Transverse colon (tissue), 4 donors: ENCODE data around the gene RIOK3. TPM values are rescaled to one million over a fixed set of nuclear protein-coding genes. Genes with fewer than 3 reads are reported as not detected.
A peak's percentile ranks its signal among the peaks of the same experiment; 100 is the strongest.

ENCODE experiments used
- DNase-seq: peaks from one replicate; pipeline ENCODE4 v3.0.0-alpha.2; 2019
- H3K27ac ChIP-seq, 4 donors: fragments of 200-600 bp; sonication (generic); 2 replicates each; pipeline ENCODE4 v1.5.1; 2016 to 2018; ENCODE audit warnings: inconsistent platforms in 4 of 4
- H3K27me3 ChIP-seq: fragments of 200-600 bp; sonication (generic); 2 replicates; pipeline ENCODE4 v1.5.1; 2017; ENCODE audit warnings: inconsistent platforms
- H3K36me3 ChIP-seq, 4 donors: fragments of 200-600 bp; sonication (generic); 2 replicates each; pipeline ENCODE4 v1.5.1; 2017 to 2019; ENCODE audit warnings: inconsistent platforms in 4 of 4
- H3K4me1 ChIP-seq, 4 donors: fragments of 200-600 bp; sonication (generic); 2 replicates each; pipeline ENCODE4 v1.5.1; 2017 to 2020; ENCODE audit warnings: inconsistent platforms in 4 of 4
- H3K4me3 ChIP-seq, 4 donors: fragments of 200-600 bp; sonication (generic); 1 replicate in 1 of 4; 2 replicates in 3 of 4; pipeline versions ENCODE4 v1.5.1 to v1.6.1; 2017 to 2019; ENCODE audit warnings: inconsistent platforms in 4 of 4
- H3K9me3 ChIP-seq, 2 donors: fragments of 200-600 bp; sonication (generic); 2 replicates each; pipeline ENCODE4 v1.5.1; 2017 to 2019; ENCODE audit warnings: inconsistent platforms in 2 of 2
- CTCF ChIP-seq, 5 experiments: fragments of 200-600 bp in 3 of 5; fragments of 450-650 bp in 2 of 5; sonication (generic) in 3 of 5; IDR thresholded peaks; 1 replicate in 2 of 5; 2 replicates in 3 of 5; pipeline ENCODE4 v1.5.1; 2016 to 2017; ENCODE audit warnings: antibody characterized with exemption in 5 of 5, inconsistent platforms in 3 of 5, mild to moderate bottlenecking in 2 of 5, moderate library complexity in 1 of 5
- EP300 ChIP-seq: sonication (generic); formaldehyde crosslinking; IDR thresholded peaks from one replicate; pipeline ENCODE4 v1.6.1; 2017; ENCODE audit warnings: antibody characterized with exemption, low read depth
- POLR2A ChIP-seq: fragments of 450-650 bp; IDR thresholded peaks from one replicate; pipeline ENCODE4 v1.6.1; 2016; ENCODE audit warnings: antibody characterized with exemption, mild to moderate bottlenecking, moderate library complexity
- POLR2AphosphoS5 ChIP-seq, 3 donors: sonication (generic); formaldehyde crosslinking; IDR thresholded peaks; one replicate each; pipeline ENCODE4 v1.6.1; 2016; ENCODE audit warnings: antibody characterized with exemption in 3 of 3
- WGBS, 2 donors: methylation state at CpG; one replicate each; pipeline ENCODE4 v1.1.5; 2018; ENCODE audit warnings: low coverage in 1 of 2; 5-methylcytosine and 5-hydroxymethylcytosine counted together
- in situ Hi-C, 4 donors: fragments of 200-750 bp; cut with MboI; loops; one replicate each; pipeline versions ENCODE4 v1.15.0 to v1.15.1; 2017; ENCODE audit warnings: low sequenced_read_pairs in 3 of 4, low pct_ligation_motif_present in 1 of 4, low pct_unique_long_range_greater_than_20kb in 1 of 4
- intact Hi-C: fragments of 100-400 bp; cut with DNase I; formaldehyde crosslinking; loops from one replicate; pipeline ENCODE4 v1.15.1; 2023; ENCODE audit warnings: low total_unique reads
- total RNA-seq, 4 donors: library from RNA; depleted of rRNA; stranded (reverse); fragments of >200 nt; gene quantifications; one replicate each; pipeline ENCODE4 v1.1.0, GENCODE V29; 2016

The RIOK3 gene
- total RNA-seq, 4 donors from 2014 or later, result 33.0 to 182 (median 152) TPM

GRCh38 chr18:23493654-23494053 lies 40.6 kb downstream of the RIOK3 start:
- H3K36me3 ChIP-seq, result no peaks in the 10 kb centered on the region
- no peak overlapping the region for H3K4me3 ChIP-seq
- no peaks in the 10 kb centered on the region for H3K27me3 ChIP-seq
- peaks cover 0 to 2% (median 0%) of the 10 kb centered on the region in 4 donors for H3K4me1 ChIP-seq
- DNase-seq, result no peak
- intact Hi-C loops, result no loop called here
- no peak overlapping the region for H3K27ac ChIP-seq
- WGBS, 2 donors, result 90 to 93% methylated on average over 1 of the region's 1 CpG
- TF ChIP-seq EP300, result no peak
- no peak for TF ChIP-seq POLR2AphosphoS5 (IDR thresholded peaks at IDR 0.05)
- no peak for TF ChIP-seq CTCF (IDR thresholded peaks at IDR 0.05)
- no peak for TF ChIP-seq POLR2A
- H3K9me3 ChIP-seq, result no peaks in the 10 kb centered on the region
- in situ Hi-C loops, result no loop called here

GRCh38 chr18:23494992-23495391 lies 41.9 kb downstream of the RIOK3 start:
- in situ Hi-C loops, result no loop called here
- 94 to 100% methylated on average over 1 of the region's 1 CpG for WGBS, 2 donors
- DNase-seq, result no peak

GRCh38 chr18:23495723-23496440 lies 42.8 kb downstream of the RIOK3 start:
- DNase-seq, result peak; percentile 35
- peak overlapping the region in 1 of 4 donors; percentile 42 for H3K27ac ChIP-seq

More at GRCh38 chr18:23494992-23495391, 41.9 kb downstream of the RIOK3 start:
- no peak overlapping the region for H3K27ac ChIP-seq
- no peaks in the 10 kb centered on the region for H3K27me3 ChIP-seq
- intact Hi-C loops, result no loop called here
- no peaks in the 10 kb centered on the region for H3K36me3 ChIP-seq
- H3K4me1 ChIP-seq, result peaks cover 0 to 7% (median 3%) of the 10 kb centered on the region in 4 donors
- no peak for TF ChIP-seq EP300
- TF ChIP-seq CTCF (IDR thresholded peaks at IDR 0.05), result no peak
- no peak for TF ChIP-seq POLR2A
- no peak for TF ChIP-seq POLR2AphosphoS5 (IDR thresholded peaks at IDR 0.05)
- H3K4me3 ChIP-seq, result no peak overlapping the region
- H3K9me3 ChIP-seq, result no peaks in the 10 kb centered on the region

GRCh38 chr18:23498117-23498516 lies 45.0 kb downstream of the RIOK3 start:
- H3K9me3 ChIP-seq, result no peaks in the 10 kb centered on the region
- in situ Hi-C loops, result no loop called here
- no peak for TF ChIP-seq EP300
- TF ChIP-seq CTCF (IDR thresholded peaks at IDR 0.05), result no peak
- no peak for TF ChIP-seq POLR2A
- TF ChIP-seq POLR2AphosphoS5 (IDR thresholded peaks at IDR 0.05), result no peak
- DNase-seq, result no peak
- H3K27me3 ChIP-seq, result no peaks in the 10 kb centered on the region
- no peaks in the 10 kb centered on the region for H3K36me3 ChIP-seq
- H3K4me1 ChIP-seq, result peaks cover 0 to 17% (median 7%) of the 10 kb centered on the region in 4 donors
- H3K27ac ChIP-seq, result no peak overlapping the region
- intact Hi-C loops, result no loop called here
- no peak overlapping the region for H3K4me3 ChIP-seq
- 79 to 93% methylated on average over 2 of the region's 2 CpGs for WGBS, 2 donors

More at GRCh38 chr18:23495723-23496440, 42.8 kb downstream of the RIOK3 start:
- Histone ChIP-seq H3K4me3 (no peak overlapping the region), H3K9me3 (no peaks in the 10 kb centered on the region), H3K36me3 (no peaks in the 10 kb centered on the region), H3K27me3 (no peaks in the 10 kb centered on the region), H3K4me1 (peaks cover 0 to 7% (median 3%) of the 10 kb centered on the region in 4 donors)
- intact Hi-C loops (no loop called here), in situ Hi-C loops (no loop called here)
- 46 to 59% methylated on average over 4 to 12 of the region's 12 CpGs for WGBS, 2 donors
- TF ChIP-seq EP300 (no peak), CTCF (IDR thresholded peaks at IDR 0.05) (no peak), POLR2AphosphoS5 (IDR thresholded peaks at IDR 0.05) (no peak), POLR2A (no peak)
